SK-N-SH (cell line): ENCODE results near the gene PSG3.
"Not testable (repeated sequence)": the region's sequence is repeated elsewhere in the genome, so short reads cannot be mapped to it uniquely, and the experiment has no call there.

ENCODE experiments used
- CTCF ChIP-seq: fragments of 200-600 bp; sonication (generic); IDR thresholded peaks from 2 replicates; pipeline ENCODE4 v1.6.1; 2017; ENCODE audit warnings: antibody characterized with exemption, mild to moderate bottlenecking, moderate library complexity
- ELF1 ChIP-seq: IDR thresholded peaks from 2 replicates; pipeline ENCODE4 v1.4.0; 2012
- EP300 ChIP-seq, 2 experiments: IDR thresholded peaks; 2 replicates each; pipeline versions ENCODE4 v1.4.0 to v1.6.1; 2012; ENCODE audit warnings: borderline replicate concordance in 1 of 2, low read depth in 1 of 2, low read length in 1 of 2
- FOXM1 ChIP-seq: IDR thresholded peaks from 2 replicates; pipeline ENCODE4 v1.4.0; 2012; ENCODE audit warnings: low read depth, mild to moderate bottlenecking
- GABPA ChIP-seq: IDR thresholded peaks from 2 replicates; pipeline ENCODE4 v1.4.0; 2012; ENCODE audit warnings: low read depth, mild to moderate bottlenecking
- JUND ChIP-seq: IDR thresholded peaks from 2 replicates; pipeline ENCODE4 v1.4.0; 2012
- MXI1 ChIP-seq: IDR thresholded peaks from 2 replicates; pipeline ENCODE4 v1.6.1; 2012; ENCODE audit warnings: mild to moderate bottlenecking, low read depth, low read length, improper control_type of control experiment
- PBX3 ChIP-seq: IDR thresholded peaks from 2 replicates; pipeline ENCODE4; 2012
- RAD21 ChIP-seq: IDR thresholded peaks from 2 replicates; pipeline ENCODE4 v1.6.1; 2012; ENCODE audit warnings: mild to moderate bottlenecking, low read length
- REST ChIP-seq: IDR thresholded peaks from 2 replicates; pipeline ENCODE4 v1.6.1; 2012; ENCODE audit warnings: mild to moderate bottlenecking, low read depth, low read length, moderate library complexity
- RFX5 ChIP-seq: IDR thresholded peaks from 2 replicates; pipeline ENCODE4 v1.6.1; 2012; ENCODE audit warnings: mild to moderate bottlenecking, improper control_type of control experiment, low read length
- SIN3A ChIP-seq: IDR thresholded peaks from 2 replicates; pipeline ENCODE4 v1.6.1; 2012; ENCODE audit warnings: low read depth, mild to moderate bottlenecking, low read length, moderate library complexity, borderline replicate concordance
- USF2 ChIP-seq: fragments of 150-350 bp; IDR thresholded peaks from 2 replicates; pipeline ENCODE4 v1.6.1; 2017; ENCODE audit warnings: antibody characterized with exemption, low read length, low read depth, borderline replicate concordance
- YY1 ChIP-seq: IDR thresholded peaks from 2 replicates; pipeline ENCODE4 v1.4.0; 2012; ENCODE audit warnings: low read depth, mild to moderate bottlenecking

- not testable (repeated sequence) for TF ChIP-seq USF2; MXI1; EP300 (IDR thresholded peaks at IDR 0.05; ENCODE audit: borderline replicate concordance in 1 of 2, low read depth in 1 of 2, low read length in 1 of 2); FOXM1; JUND; CTCF; REST; RFX5; ELF1; RAD21; PBX3; GABPA; YY1; SIN3A
Observed at GRCh38 chr19:42712753-42713152, 27.5 kb downstream of the PSG3 start.
